Left ventricle myocardium inferior (tissue), 1 donor: ENCODE measurements around the gene ASIC1. TPM values are rescaled to one million over a fixed set of nuclear protein-coding genes. Genes with fewer than 3 reads are reported as not detected.

Source experiments
- DNase-seq: peaks from one replicate; pipeline ENCODE4 v3.0.0-alpha.2; 2020
- H3K27ac ChIP-seq: fragments of 200-600 bp; replicated peaks from 2 replicates; pipeline ENCODE4 v1.8.0; 2021
- H3K27me3 ChIP-seq: fragments of 200-600 bp; 2 replicates; pipeline ENCODE4 v1.8.0; 2021; ENCODE audit warnings: low read depth
- H3K36me3 ChIP-seq: fragments of 200-600 bp; 2 replicates; pipeline ENCODE4 v1.8.0; 2021
- H3K4me1 ChIP-seq: fragments of 200-600 bp; 2 replicates; pipeline ENCODE4 v1.8.0; 2021
- H3K4me3 ChIP-seq: fragments of 200-600 bp; 2 replicates; pipeline ENCODE4 v1.8.0; 2021; ENCODE audit warnings: mild to moderate bottlenecking, moderate library complexity
- H3K9me3 ChIP-seq: fragments of 200-600 bp; replicated peaks from 2 replicates; pipeline ENCODE4 v1.8.0; 2021
- CTCF ChIP-seq: fragments of 200-600 bp; IDR thresholded peaks from 2 replicates; pipeline ENCODE4 v1.8.0; 2021; ENCODE audit warnings: antibody characterized with exemption, mild to moderate bottlenecking, borderline replicate concordance
- intact Hi-C: fragments of 100-400 bp; cut with micrococcal nuclease; formaldehyde crosslinking; loops from one replicate; pipeline ENCODE4 v1.11.0; 2022
- total RNA-seq: library from RNA; stranded (reverse); fragmentation: NEBNext Ultra II Directional; extraction: Animal tissue kit (Norgen Biotek cat#: 25700); gene quantifications from one replicate; pipeline ENCODE4 v1.2.1, GENCODE V29; 2021
- donor health status: DM: no; HTN: yes; CAD: no; lungs with severe emphysema.

ASIC1 gene
- total RNA-seq, 1 donor from 2014 or later = 0.96 TPM

GRCh38 chr12:50050119-50050385, 7.3 kb upstream of the ASIC1 start:
- intact Hi-C loops = loop anchor here (10.0 kb wide), 1 partner anchor 185 kb away; no protein-coding TSS in a partner anchor

GRCh38 chr12:50050410-50051098, 6.8 kb upstream of the ASIC1 start:
- peak overlapping the region; percentile 45 for H3K27ac ChIP-seq
- peaks cover 13% of the 10 kb centered on the region for H3K4me1 ChIP-seq
- peak; percentile 71 for DNase-seq
- no peaks in the 10 kb centered on the region for H3K9me3 ChIP-seq
- H3K4me3 ChIP-seq = peak overlapping the region; percentile 59
- no peak for TF ChIP-seq CTCF
- no peaks in the 10 kb centered on the region for H3K36me3 ChIP-seq
- H3K27me3 ChIP-seq = peaks cover 48% of the 10 kb centered on the region
- intact Hi-C loops = loop anchor here (10.0 kb wide), 1 partner anchor 186 kb away; no protein-coding TSS in a partner anchor

More at GRCh38 chr12:50050119-50050385, 7.3 kb upstream of the ASIC1 start:
- Histone ChIP-seq H3K4me3 (peak overlapping the region; percentile 59), H3K4me1 (peaks cover 13% of the 10 kb centered on the region), H3K36me3 (no peaks in the 10 kb centered on the region), H3K27ac (peak overlapping the region; percentile 45), H3K27me3 (peaks cover 43% of the 10 kb centered on the region), H3K9me3 (no peaks in the 10 kb centered on the region)
- no peak for DNase-seq
- no peak for TF ChIP-seq CTCF

- no peak for DNase-seq
- TF ChIP-seq CTCF = no peak
- Histone ChIP-seq H3K27me3 (peaks cover 55% of the 10 kb centered on the region), H3K9me3 (no peaks in the 10 kb centered on the region), H3K4me3 (peak overlapping the region; percentile 59), H3K27ac (peak overlapping the region; percentile 45), H3K4me1 (peaks cover 19% of the 10 kb centered on the region), H3K36me3 (no peaks in the 10 kb centered on the region)
- intact Hi-C loops = loop anchor here (10.0 kb wide), 1 partner anchor 186 kb away; no protein-coding TSS in a partner anchor
Observed at GRCh38 chr12:50051101-50051806, 6.1 kb upstream of the ASIC1 start.

- H3K4me3 ChIP-seq = no peak overlapping the region
- H3K27ac ChIP-seq = no peak overlapping the region
- H3K36me3 ChIP-seq = no peaks in the 10 kb centered on the region
- no peaks in the 10 kb centered on the region for H3K9me3 ChIP-seq
- H3K4me1 ChIP-seq = peaks cover 31% of the 10 kb centered on the region
- intact Hi-C loops = loop anchor here (10.0 kb wide), 1 partner anchor 188 kb away; no protein-coding TSS in a partner anchor
- peaks cover 63% of the 10 kb centered on the region for H3K27me3 ChIP-seq
- TF ChIP-seq CTCF = no peak
- no peak for DNase-seq
Observed at GRCh38 chr12:50052544-50052943, 4.9 kb upstream of the ASIC1 start.

GRCh38 chr12:50052964-50053363, 4.4 kb upstream of the ASIC1 start:
- Histone ChIP-seq H3K27ac (no peak overlapping the region), H3K9me3 (no peaks in the 10 kb centered on the region), H3K4me3 (no peak overlapping the region), H3K36me3 (no peaks in the 10 kb centered on the region), H3K4me1 (peaks cover 33% of the 10 kb centered on the region), H3K27me3 (peaks cover 62% of the 10 kb centered on the region)
- no peak for TF ChIP-seq CTCF
- intact Hi-C loops = loop anchor here (10.0 kb wide), 1 partner anchor 188 kb away; no protein-coding TSS in a partner anchor
- no peak for DNase-seq
